HepG2 (cell line): Measurements from ENCODE around the gene EIF3A. TPM values are rescaled to one million over a fixed set of nuclear protein-coding genes. Genes with fewer than 3 reads are reported as not detected.

ENCODE experiments used
- ARID5B ChIP-seq: IDR thresholded peaks from 2 replicates; pipeline ENCODE4 v1.4.0; 2020; ENCODE audit warnings: mild to moderate bottlenecking, missing genetic modification reagents
- ETV6 ChIP-seq: sonication (generic); formaldehyde crosslinking; conservative IDR thresholded peaks from 2 replicates; pipeline ENCODE4 v1.4.0; 2020; ENCODE audit warnings: missing genetic modification reagents
- FOSL1 ChIP-seq: sonication (generic); formaldehyde crosslinking; IDR thresholded peaks from 2 replicates; pipeline ENCODE4 v1.9.0; 2021; ENCODE audit warnings: missing genetic modification reagents, borderline replicate concordance
- MBNL3 ChIP-seq: fragments of 250-450 bp; sonication (Bioruptor Pico); conservative IDR thresholded peaks from 2 replicates; pipeline ENCODE4 v1.8.0; 2022; ENCODE audit warnings: mild to moderate bottlenecking, inconsistent platforms
- NFAT5 ChIP-seq: sonication (generic); formaldehyde crosslinking; IDR thresholded peaks from 2 replicates; pipeline ENCODE4 v1.4.0; 2020; ENCODE audit warnings: missing genetic modification reagents
- NR1H2 ChIP-seq: sonication (generic); formaldehyde crosslinking; IDR thresholded peaks from 2 replicates; pipeline ENCODE4 v1.8.1; 2022; ENCODE audit warnings: low read depth, missing genetic modification reagents, borderline replicate concordance
- TBX2 ChIP-seq: sonication (generic); formaldehyde crosslinking; IDR thresholded peaks from 2 replicates; pipeline ENCODE4 v1.5.0; 2020; ENCODE audit warnings: missing genetic modification reagents, mild to moderate bottlenecking, borderline replicate concordance
- ZNF343 ChIP-seq: sonication (generic); formaldehyde crosslinking; IDR thresholded peaks from 2 replicates; pipeline ENCODE4 v1.4.0; 2020; ENCODE audit warnings: mild to moderate bottlenecking, missing genetic modification reagents
- ZNF451 ChIP-seq: sonication (generic); formaldehyde crosslinking; IDR thresholded peaks from 2 replicates; pipeline ENCODE4 v1.5.0; 2020; ENCODE audit warnings: mild to moderate bottlenecking, missing genetic modification reagents
- ZNF652 ChIP-seq: IDR thresholded peaks from 2 replicates; pipeline ENCODE4 v1.6.1; 2016; ENCODE audit warnings: low read depth, borderline replicate concordance
- ZNF703 ChIP-seq: sonication (generic); formaldehyde crosslinking; IDR thresholded peaks from 2 replicates; pipeline ENCODE4 v1.5.1; 2020; ENCODE audit warnings: missing genetic modification reagents, mild to moderate bottlenecking, moderate library complexity, borderline replicate concordance
- ZNF747 ChIP-seq: sonication (generic); formaldehyde crosslinking; IDR thresholded peaks from 2 replicates; pipeline ENCODE4 v1.8.1; 2023; ENCODE audit warnings: missing genetic modification reagents, mild to moderate bottlenecking, borderline replicate concordance
- ZSCAN29 ChIP-seq: sonication (generic); formaldehyde crosslinking; conservative IDR thresholded peaks from 2 replicates; pipeline ENCODE4 v1.4.0; 2020; ENCODE audit warnings: mild to moderate bottlenecking, missing genetic modification reagents
- polyA plus RNA-seq, 8 experiments: library from polyadenylated mRNA; depleted of rRNA in 3 of 8; stranded (reverse) in 7 of 8; unstranded in 1 of 8; fragments of >200 nt; fragmentation: Illumina TruSeq in 4 of 8; extraction: Trizol in 4 of 8; gene quantifications; 2 replicates each; pipeline versions ENCODE4 v1.2.1 to v1.2.3, GENCODE V29; 2011 to 2016; ENCODE audit warnings: low read depth in 4 of 8, missing spikeins in 1 of 8, mixed read lengths in 1 of 8; ENCODE audit not compliant: insufficient read depth in 1 of 8
- total RNA-seq, 5 experiments: library from RNA; depleted of rRNA; stranded (reverse); fragments of >200 nt; fragmentation: Illumina TruSeq; extraction: Trizol; gene quantifications; 2 replicates each; pipeline ENCODE4 v1.2.3, GENCODE V29; 2016; ENCODE audit warnings: low read depth in 1 of 5
- TF ChIP-seq, protein P1 (sequence below): conservative IDR thresholded peaks from 2 replicates; pipeline ENCODE4 v1.6.1; 2018; ENCODE audit warnings: missing genetic modification reagents
- TF ChIP-seq, protein P2 (sequence below): sonication (generic); formaldehyde crosslinking; IDR thresholded peaks from 2 replicates; pipeline ENCODE4 v1.4.0; 2020; ENCODE audit warnings: missing genetic modification reagents
- TF ChIP-seq, protein P3 (sequence below): sonication (generic); formaldehyde crosslinking; IDR thresholded peaks from 2 replicates; pipeline ENCODE4 v1.8.1; 2023; ENCODE audit warnings: mild to moderate bottlenecking, inconsistent platforms, moderate library complexity, missing genetic modification reagents, borderline replicate concordance

Gene EIF3A
- total and polyA plus RNA-seq, 2 of the 13 experiments (the other 11 are each of a cell fraction or from before 2014, with no cell fraction given): 25.6 to 117 TPM

DNA sequence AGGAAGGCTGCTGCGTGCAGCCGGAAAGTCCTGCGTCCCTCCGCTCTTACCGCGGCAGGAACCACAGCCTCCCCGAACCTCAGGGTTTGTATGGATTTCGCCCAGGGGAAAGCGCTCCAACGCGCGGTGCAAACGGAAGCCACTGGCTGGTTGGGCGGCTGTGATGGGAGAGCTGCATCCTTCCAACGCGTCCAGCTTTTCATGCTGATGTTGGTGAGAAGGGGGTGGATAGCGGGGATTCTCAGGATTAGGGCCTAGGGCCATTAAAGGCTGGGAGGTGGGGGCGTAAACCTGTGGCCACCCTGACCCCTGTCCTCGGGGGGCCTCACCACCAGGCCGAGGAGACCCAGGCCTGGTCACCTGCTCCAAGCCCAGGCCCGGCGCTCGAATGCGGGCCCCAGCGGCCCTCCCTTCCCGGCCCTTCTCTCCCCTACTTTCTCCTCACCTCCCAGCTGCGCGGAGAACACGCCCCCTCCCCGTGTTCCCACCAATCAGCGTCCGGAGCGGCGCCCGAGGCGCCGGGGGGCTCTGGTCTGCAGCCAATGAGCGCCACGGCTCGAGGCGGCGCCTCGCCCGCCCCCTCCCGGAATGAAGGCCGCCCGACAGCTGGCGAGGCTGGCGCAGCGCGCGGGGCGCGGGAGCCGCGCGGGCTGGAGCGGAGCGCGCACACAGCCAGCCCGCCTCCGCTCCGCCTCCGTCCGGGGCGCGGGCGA, 51.6 kb downstream of the EIF3A start (continued):
- no peak for TF ChIP-seq NFAT5
- no peak for TF ChIP-seq ZNF747 (CRISPR knock-in tag)
- no peak for TF ChIP-seq FOSL1
- TF ChIP-seq MBNL3 (CRISPR knock-in tag): no peak
- TF ChIP-seq, protein P1, sequence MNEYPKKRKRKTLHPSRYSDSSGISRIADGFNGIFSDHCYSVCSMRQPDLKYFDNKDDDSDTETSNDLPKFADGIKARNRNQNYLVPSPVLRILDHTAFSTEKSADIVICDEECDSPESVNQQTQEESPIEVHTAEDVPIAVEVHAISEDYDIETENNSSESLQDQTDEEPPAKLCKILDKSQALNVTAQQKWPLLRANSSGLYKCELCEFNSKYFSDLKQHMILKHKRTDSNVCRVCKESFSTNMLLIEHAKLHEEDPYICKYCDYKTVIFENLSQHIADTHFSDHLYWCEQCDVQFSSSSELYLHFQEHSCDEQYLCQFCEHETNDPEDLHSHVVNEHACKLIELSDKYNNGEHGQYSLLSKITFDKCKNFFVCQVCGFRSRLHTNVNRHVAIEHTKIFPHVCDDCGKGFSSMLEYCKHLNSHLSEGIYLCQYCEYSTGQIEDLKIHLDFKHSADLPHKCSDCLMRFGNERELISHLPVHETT (CRISPR knock-in tag): no peak; the same call in 1 of the 2 replicates
- no peak; the same call in 1 of the 2 replicates for TF ChIP-seq TBX2 (CRISPR knock-in tag)
- no peak for TF ChIP-seq ZNF703
- TF ChIP-seq, protein P2, sequence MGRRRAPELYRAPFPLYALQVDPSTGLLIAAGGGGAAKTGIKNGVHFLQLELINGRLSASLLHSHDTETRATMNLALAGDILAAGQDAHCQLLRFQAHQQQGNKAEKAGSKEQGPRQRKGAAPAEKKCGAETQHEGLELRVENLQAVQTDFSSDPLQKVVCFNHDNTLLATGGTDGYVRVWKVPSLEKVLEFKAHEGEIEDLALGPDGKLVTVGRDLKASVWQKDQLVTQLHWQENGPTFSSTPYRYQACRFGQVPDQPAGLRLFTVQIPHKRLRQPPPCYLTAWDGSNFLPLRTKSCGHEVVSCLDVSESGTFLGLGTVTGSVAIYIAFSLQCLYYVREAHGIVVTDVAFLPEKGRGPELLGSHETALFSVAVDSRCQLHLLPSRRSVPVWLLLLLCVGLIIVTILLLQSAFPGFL (CRISPR knock-in tag): no peak
- TF ChIP-seq ZNF652 (CRISPR knock-in tag): no peak
- no peak for TF ChIP-seq NR1H2 (CRISPR knock-in tag)
- no peak for TF ChIP-seq ARID5B (CRISPR knock-in tag)
- no peak for TF ChIP-seq ZSCAN29 (CRISPR knock-in tag)
- TF ChIP-seq ETV6 (CRISPR knock-in tag): no peak
- TF ChIP-seq ZNF451 (CRISPR knock-in tag): no peak
- TF ChIP-seq, protein P3, sequence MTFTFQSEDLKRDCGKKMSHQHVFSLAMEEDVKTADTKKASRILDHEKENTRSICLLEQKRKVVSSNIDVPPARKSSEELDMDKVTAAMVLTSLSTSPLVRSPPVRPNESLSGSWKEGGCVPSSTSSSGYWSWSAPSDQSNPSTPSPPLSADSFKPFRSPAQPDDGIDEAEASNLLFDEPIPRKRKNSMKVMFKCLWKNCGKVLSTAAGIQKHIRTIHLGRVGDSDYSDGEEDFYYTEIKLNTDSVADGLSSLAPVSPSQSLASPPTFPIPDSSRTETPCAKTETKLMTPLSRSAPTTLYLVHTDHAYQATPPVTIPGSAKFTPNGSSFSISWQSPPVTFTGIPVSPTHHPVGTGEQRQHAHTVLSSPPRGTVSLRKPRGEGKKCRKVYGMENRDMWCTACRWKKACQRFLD (CRISPR knock-in tag): no peak
- TF ChIP-seq ZNF343 (CRISPR knock-in tag): no peak
